ENCODE results near the gene ANKRD23. TPM values are rescaled to one million over a fixed set of nuclear protein-coding genes. Genes with fewer than 3 reads are reported as not detected.

The ANKRD23 gene
- total and polyA plus RNA-seq, 2 of the 13 experiments (the other 11 are each of a cell fraction or from before 2014, with no cell fraction given): 1.5 to 1.6 TPM

DNA sequence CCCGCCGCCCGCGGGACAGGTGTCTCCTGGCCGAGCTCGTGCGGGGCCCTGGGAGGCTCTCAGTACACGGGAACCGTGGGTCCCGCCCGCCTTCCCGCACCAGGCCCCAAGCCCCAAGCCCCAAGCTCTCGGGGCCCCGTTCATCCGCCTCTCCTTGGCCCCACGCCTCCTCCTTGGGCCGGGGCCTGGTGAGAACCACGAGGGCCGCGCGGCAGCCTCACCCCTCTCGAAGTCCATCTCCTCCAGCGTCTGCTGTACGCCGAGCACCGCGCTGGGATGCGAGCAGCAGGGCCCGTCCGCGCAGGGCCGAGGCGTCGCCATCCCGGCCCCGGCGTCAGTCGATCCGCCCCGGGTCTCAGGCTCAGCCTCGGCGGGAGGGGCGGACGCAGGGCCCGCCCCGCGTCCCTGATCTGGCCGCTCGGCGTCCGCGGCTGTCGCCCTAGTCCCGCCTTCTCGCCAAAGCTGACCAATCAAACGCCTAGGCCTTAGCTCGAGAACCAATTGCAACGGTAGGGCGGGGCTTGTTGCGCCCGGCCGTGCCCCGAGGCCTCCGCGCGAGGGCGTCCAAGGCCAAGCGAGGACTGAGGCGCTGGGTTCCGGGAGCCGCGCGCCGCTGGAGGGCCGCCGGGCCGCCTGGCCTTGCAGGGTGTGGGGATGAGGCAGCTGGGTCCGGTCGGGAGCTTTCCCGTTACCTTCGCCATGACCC is 14.0 kb upstream of the ANKRD23 start, which contains the start of gene ANKRD39 (continued):
- TF ChIP-seq, protein P1, sequence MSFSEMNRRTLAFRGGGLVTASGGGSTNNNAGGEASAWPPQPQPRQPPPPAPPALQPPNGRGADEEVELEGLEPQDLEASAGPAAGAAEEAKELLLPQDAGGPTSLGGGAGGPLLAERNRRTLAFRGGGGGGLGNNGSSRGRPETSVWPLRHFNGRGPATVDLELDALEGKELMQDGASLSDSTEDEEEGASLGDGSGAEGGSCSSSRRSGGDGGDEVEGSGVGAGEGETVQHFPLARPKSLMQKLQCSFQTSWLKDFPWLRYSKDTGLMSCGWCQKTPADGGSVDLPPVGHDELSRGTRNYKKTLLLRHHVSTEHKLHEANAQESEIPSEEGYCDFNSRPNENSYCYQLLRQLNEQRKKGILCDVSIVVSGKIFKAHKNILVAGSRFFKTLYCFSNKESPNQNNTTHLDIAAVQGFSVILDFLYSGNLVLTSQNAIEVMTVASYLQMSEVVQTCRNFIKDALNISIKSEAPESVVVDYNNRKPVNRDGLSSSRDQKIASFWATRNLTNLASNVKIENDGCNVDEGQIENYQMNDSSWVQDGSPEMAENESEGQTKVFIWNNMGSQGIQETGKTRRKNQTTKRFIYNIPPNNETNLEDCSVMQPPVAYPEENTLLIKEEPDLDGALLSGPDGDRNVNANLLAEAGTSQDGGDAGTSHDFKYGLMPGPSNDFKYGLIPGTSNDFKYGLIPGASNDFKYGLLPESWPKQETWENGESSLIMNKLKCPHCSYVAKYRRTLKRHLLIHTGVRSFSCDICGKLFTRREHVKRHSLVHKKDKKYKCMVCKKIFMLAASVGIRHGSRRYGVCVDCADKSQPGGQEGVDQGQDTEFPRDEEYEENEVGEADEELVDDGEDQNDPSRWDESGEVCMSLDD (CRISPR knock-in tag; IDR thresholded peaks at IDR 0.05; ENCODE audit: borderline replicate concordance): 0 out of 2 replicates have a peak, but pooled peaks have one; percentile 16
- peak; percentile 61; the same call in 1 of the 2 replicates for TF ChIP-seq CAMTA2 (CRISPR knock-in tag; IDR thresholded peaks at IDR 0.05; ENCODE audit: borderline replicate concordance)
- peak; percentile 38 for TF ChIP-seq FOXO1 (CRISPR knock-in tag; IDR thresholded peaks at IDR 0.05)
- TF ChIP-seq, protein P2, sequence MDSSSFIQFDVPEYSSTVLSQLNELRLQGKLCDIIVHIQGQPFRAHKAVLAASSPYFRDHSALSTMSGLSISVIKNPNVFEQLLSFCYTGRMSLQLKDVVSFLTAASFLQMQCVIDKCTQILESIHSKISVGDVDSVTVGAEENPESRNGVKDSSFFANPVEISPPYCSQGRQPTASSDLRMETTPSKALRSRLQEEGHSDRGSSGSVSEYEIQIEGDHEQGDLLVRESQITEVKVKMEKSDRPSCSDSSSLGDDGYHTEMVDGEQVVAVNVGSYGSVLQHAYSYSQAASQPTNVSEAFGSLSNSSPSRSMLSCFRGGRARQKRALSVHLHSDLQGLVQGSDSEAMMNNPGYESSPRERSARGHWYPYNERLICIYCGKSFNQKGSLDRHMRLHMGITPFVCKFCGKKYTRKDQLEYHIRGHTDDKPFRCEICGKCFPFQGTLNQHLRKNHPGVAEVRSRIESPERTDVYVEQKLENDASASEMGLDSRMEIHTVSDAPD (CRISPR knock-in tag; IDR thresholded peaks at IDR 0.05): peak; percentile 36; the same call in 1 of the 2 replicates
- TF ChIP-seq, protein P3, sequence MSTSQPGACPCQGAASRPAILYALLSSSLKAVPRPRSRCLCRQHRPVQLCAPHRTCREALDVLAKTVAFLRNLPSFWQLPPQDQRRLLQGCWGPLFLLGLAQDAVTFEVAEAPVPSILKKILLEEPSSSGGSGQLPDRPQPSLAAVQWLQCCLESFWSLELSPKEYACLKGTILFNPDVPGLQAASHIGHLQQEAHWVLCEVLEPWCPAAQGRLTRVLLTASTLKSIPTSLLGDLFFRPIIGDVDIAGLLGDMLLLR (CRISPR knock-in tag; IDR thresholded peaks at IDR 0.05): peak; percentile 82; the same call in 1 of the 2 replicates
- no peak; the same call in 1 of the 2 replicates for TF ChIP-seq ZNF878 (CRISPR knock-in tag; IDR thresholded peaks at IDR 0.05)
- peak; percentile 79 for TF ChIP-seq TAF1 (CRISPR knock-in tag; IDR thresholded peaks at IDR 0.05)
- TF ChIP-seq, protein P4, sequence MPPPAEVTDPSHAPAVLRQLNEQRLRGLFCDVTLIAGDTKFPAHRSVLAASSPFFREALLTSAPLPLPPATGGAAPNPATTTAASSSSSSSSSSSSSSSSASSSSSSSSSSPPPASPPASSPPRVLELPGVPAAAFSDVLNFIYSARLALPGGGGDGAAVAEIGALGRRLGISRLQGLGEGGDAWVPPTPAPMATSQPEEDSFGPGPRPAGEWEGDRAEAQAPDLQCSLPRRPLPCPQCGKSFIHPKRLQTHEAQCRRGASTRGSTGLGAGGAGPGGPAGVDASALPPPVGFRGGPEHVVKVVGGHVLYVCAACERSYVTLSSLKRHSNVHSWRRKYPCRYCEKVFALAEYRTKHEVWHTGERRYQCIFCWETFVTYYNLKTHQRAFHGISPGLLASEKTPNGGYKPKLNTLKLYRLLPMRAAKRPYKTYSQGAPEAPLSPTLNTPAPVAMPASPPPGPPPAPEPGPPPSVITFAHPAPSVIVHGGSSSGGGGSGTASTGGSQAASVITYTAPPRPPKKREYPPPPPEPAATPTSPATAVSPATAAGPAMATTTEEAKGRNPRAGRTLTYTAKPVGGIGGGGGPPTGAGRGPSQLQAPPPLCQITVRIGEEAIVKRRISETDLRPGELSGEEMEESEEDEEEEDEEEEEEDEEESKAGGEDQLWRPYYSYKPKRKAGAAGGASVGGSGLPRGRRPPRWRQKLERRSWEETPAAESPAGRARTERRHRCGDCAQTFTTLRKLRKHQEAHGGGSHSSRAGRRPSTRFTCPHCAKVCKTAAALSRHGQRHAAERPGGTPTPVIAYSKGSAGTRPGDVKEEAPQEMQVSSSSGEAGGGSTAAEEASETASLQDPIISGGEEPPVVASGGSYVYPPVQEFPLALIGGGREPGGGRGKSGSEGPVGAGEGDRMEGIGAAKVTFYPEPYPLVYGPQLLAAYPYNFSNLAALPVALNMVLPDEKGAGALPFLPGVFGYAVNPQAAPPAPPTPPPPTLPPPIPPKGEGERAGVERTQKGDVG (CRISPR knock-in tag; IDR thresholded peaks at IDR 0.05; ENCODE audit: borderline replicate concordance): no peak
- peak; percentile 90 for TF ChIP-seq YY1 (IDR thresholded peaks at IDR 0.05; ENCODE audit: insufficient read depth, insufficient replicate concordance, low read depth, low read length)
- TF ChIP-seq ZNF468 (CRISPR knock-in tag; IDR thresholded peaks at IDR 0.05): no peak
- peak; percentile 92 for TF ChIP-seq SMAD1 (CRISPR knock-in tag; IDR thresholded peaks at IDR 0.05; ENCODE audit: borderline replicate concordance, low read depth)
- TF ChIP-seq ZNF367 (CRISPR knock-in tag; IDR thresholded peaks at IDR 0.05; ENCODE audit: borderline replicate concordance): 0 out of 2 replicates have a peak, but pooled peaks have one; percentile 60
- no peak for TF ChIP-seq ATRX (CRISPR knock-in tag; IDR thresholded peaks at IDR 0.05; ENCODE audit: borderline replicate concordance)
- TF ChIP-seq, protein P5, sequence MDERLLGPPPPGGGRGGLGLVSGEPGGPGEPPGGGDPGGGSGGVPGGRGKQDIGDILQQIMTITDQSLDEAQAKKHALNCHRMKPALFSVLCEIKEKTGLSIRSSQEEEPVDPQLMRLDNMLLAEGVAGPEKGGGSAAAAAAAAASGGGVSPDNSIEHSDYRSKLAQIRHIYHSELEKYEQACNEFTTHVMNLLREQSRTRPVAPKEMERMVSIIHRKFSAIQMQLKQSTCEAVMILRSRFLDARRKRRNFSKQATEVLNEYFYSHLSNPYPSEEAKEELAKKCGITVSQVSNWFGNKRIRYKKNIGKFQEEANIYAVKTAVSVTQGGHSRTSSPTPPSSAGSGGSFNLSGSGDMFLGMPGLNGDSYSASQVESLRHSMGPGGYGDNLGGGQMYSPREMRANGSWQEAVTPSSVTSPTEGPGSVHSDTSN (CRISPR knock-in tag; IDR thresholded peaks at IDR 0.05): no peak; the same call in 1 of the 2 replicates
- no peak for TF ChIP-seq ARNT (IDR thresholded peaks at IDR 0.05)

Measured in HepG2 (cell line).